K562 (cell line): ENCODE results near the gene SET. TPM values are rescaled to one million over a fixed set of nuclear protein-coding genes. Genes with fewer than 3 reads are reported as not detected.
A peak's percentile ranks its signal among the peaks of the same experiment; 100 is the strongest.

Source experiments
- CCNT2 ChIP-seq: IDR thresholded peaks from 2 replicates; pipeline ENCODE4 v1.6.1; 2011; ENCODE audit warnings: borderline replicate concordance, low read depth, mild to moderate bottlenecking, moderate library complexity, mixed read lengths, low read length; ENCODE audit not compliant: insufficient read length; ENCODE audit errors: extremely low read depth
- CHCHD3 ChIP-seq: fragments of 250-450 bp; sonication (Bioruptor Pico); IDR thresholded peaks from 2 replicates; pipeline ENCODE4 v2.1.2; 2022; ENCODE audit warnings: mild to moderate bottlenecking
- ETV5 ChIP-seq: sonication (generic); formaldehyde crosslinking; IDR thresholded peaks from 2 replicates; pipeline ENCODE4 v1.4.0; 2020; ENCODE audit warnings: low read depth, mild to moderate bottlenecking, missing genetic modification reagents
- MAZ ChIP-seq, 2 experiments: fragments of 450-650 bp in 1 of 2; sonication (generic) in 1 of 2; formaldehyde crosslinking; IDR thresholded peaks in 1 of 2; conservative IDR thresholded peaks in 1 of 2; 2 replicates each; pipeline versions ENCODE4 v1.4.0 to v1.5.0; 2020; ENCODE audit warnings: mild to moderate bottlenecking in 1 of 2, missing genetic modification reagents in 1 of 2
- NR0B1 ChIP-seq: fragments of 450-650 bp; IDR thresholded peaks from one replicate; pipeline ENCODE4 v1.6.1; 2018; ENCODE audit warnings: mild to moderate bottlenecking, moderate library complexity; ENCODE audit not compliant: partially characterized antibody
- NR4A1 ChIP-seq, 2 experiments: fragments of 250-450 bp in 1 of 2; fragments of 450-650 bp in 1 of 2; sonication (Bioruptor Pico) in 1 of 2; IDR thresholded peaks; 2 replicates each; pipeline versions ENCODE4 v1.4.0 to v1.6.1; 2016 to 2020; ENCODE audit warnings: mild to moderate bottlenecking in 2 of 2, missing compliant biosample characterization in 1 of 2, missing genetic modification characterization in 1 of 2, moderate library complexity in 1 of 2
- PHB2 ChIP-seq: fragments of 450-650 bp; IDR thresholded peaks from 2 replicates; pipeline ENCODE4 v1.6.1; 2017; ENCODE audit warnings: low read depth
- RCOR1 ChIP-seq, 2 experiments: IDR thresholded peaks; 2 replicates each; pipeline ENCODE4 v1.6.1; 2012; ENCODE audit warnings: low read depth in 2 of 2, low read length in 2 of 2, borderline replicate concordance in 1 of 2, improper control_type of control experiment in 1 of 2
- polyA plus RNA-seq, 8 experiments: library from polyadenylated mRNA; depleted of rRNA in 4 of 8; stranded (reverse) in 5 of 8; unstranded in 3 of 8; fragments of >200 nt; fragmentation: Nextera tagmentation in 2 of 8; fragmentation: Illumina TruSeq in 1 of 8; extraction: Ambion mirVana in 2 of 8; extraction: Trizol in 1 of 8; gene quantifications; 2 replicates each; pipeline versions ENCODE4 v1.2.1 to v1.2.3, GENCODE V29; 2011 to 2014; ENCODE audit warnings: inconsistent platforms in 1 of 8, missing spikeins in 1 of 8
- total RNA-seq, 7 experiments: library from RNA; depleted of rRNA in 6 of 7; stranded (reverse); fragments of >200 nt in 6 of 7; fragmentation: Illumina TruSeq in 2 of 7; extraction: Trizol in 2 of 7; gene quantifications; 2 replicates each; pipeline versions ENCODE4 v1.2.1 to v1.2.3, GENCODE V29; 2011 to 2021; ENCODE audit warnings: low replicate concordance in 1 of 7
- TF ChIP-seq, protein P1 (sequence below): fragments of 200-800 bp; sonication (Bioruptor generic); IDR thresholded peaks from 2 replicates; pipeline ENCODE4 v1.6.1; 2016; ENCODE audit warnings: missing genetic modification characterization, missing compliant biosample characterization
- TF ChIP-seq, protein P2 (sequence below): sonication (generic); formaldehyde crosslinking; IDR thresholded peaks from 2 replicates; pipeline ENCODE4 v1.8.0; 2022; ENCODE audit warnings: mild to moderate bottlenecking, missing genetic modification reagents
- TF ChIP-seq, protein P3 (sequence below): fragments of 250-450 bp; sonication (Bioruptor Pico); IDR thresholded peaks from 2 replicates; pipeline ENCODE4 v1.9.0; 2021; ENCODE audit warnings: mild to moderate bottlenecking, inconsistent platforms
- TF ChIP-seq, protein P4 (sequence below): sonication (generic); formaldehyde crosslinking; IDR thresholded peaks from 2 replicates; pipeline ENCODE4 v1.8.0; 2022; ENCODE audit warnings: mild to moderate bottlenecking, missing genetic modification reagents

Gene SET
- total and polyA plus RNA-seq, 9 of the 15 experiments (the other 6 are each of a cell fraction or from before 2014, with no cell fraction given): 404 to 1,447 (median 907) TPM

GRCh38 chr9:128689820-128690683 is 1.0 kb downstream of the SET start (continued):
- TF ChIP-seq, protein P1, sequence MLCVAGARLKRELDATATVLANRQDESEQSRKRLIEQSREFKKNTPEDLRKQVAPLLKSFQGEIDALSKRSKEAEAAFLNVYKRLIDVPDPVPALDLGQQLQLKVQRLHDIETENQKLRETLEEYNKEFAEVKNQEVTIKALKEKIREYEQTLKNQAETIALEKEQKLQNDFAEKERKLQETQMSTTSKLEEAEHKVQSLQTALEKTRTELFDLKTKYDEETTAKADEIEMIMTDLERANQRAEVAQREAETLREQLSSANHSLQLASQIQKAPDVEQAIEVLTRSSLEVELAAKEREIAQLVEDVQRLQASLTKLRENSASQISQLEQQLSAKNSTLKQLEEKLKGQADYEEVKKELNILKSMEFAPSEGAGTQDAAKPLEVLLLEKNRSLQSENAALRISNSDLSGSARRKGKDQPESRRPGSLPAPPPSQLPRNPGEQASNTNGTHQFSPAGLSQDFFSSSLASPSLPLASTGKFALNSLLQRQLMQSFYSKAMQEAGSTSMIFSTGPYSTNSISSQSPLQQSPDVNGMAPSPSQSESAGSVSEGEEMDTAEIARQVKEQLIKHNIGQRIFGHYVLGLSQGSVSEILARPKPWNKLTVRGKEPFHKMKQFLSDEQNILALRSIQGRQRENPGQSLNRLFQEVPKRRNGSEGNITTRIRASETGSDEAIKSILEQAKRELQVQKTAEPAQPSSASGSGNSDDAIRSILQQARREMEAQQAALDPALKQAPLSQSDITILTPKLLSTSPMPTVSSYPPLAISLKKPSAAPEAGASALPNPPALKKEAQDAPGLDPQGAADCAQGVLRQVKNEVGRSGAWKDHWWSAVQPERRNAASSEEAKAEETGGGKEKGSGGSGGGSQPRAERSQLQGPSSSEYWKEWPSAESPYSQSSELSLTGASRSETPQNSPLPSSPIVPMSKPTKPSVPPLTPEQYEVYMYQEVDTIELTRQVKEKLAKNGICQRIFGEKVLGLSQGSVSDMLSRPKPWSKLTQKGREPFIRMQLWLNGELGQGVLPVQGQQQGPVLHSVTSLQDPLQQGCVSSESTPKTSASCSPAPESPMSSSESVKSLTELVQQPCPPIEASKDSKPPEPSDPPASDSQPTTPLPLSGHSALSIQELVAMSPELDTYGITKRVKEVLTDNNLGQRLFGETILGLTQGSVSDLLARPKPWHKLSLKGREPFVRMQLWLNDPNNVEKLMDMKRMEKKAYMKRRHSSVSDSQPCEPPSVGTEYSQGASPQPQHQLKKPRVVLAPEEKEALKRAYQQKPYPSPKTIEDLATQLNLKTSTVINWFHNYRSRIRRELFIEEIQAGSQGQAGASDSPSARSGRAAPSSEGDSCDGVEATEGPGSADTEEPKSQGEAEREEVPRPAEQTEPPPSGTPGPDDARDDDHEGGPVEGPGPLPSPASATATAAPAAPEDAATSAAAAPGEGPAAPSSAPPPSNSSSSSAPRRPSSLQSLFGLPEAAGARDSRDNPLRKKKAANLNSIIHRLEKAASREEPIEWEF: no peak
- TF ChIP-seq ETV5 (peak; percentile 57; the same call in 1 of the 2 replicates), NR0B1 (no peak), PHB2 (no peak), CCNT2 (peak; percentile 55), NR4A1 (CRISPR knock-in tag; IDR thresholded peaks at IDR 0.05) (0 out of 2 replicates have a peak, but pooled peaks have one; percentile 15), NR4A1 (tag; IDR thresholded peaks at IDR 0.05) (0 out of 2 replicates have a peak, but pooled peaks have one; percentile 24), RCOR1 (IDR thresholded peaks at IDR 0.05; ENCODE audit: borderline replicate concordance in 1 of 2, low read depth in 2 of 2, low read length in 2 of 2) (no peak), MAZ (CRISPR knock-in tag; conservative IDR thresholded peaks at IDR 0.05 in 1 of 2, IDR thresholded peaks at IDR 0.05 in 1 of 2) (0 out of 4 replicates have a peak, but pooled peaks of 1 of the 2 experiments have one; percentile 41), CHCHD3 (CRISPR knock-in tag) (no peak)
- TF ChIP-seq, protein P2, sequence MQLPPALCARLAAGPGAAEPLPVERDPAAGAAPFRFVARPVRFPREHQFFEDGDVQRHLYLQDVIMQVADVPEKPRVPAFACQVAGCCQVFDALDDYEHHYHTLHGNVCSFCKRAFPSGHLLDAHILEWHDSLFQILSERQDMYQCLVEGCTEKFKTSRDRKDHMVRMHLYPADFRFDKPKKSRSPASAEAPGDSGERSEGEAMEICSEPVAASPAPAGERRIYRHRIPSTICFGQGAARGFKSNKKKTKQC: peak; percentile 82
- TF ChIP-seq, protein P3, sequence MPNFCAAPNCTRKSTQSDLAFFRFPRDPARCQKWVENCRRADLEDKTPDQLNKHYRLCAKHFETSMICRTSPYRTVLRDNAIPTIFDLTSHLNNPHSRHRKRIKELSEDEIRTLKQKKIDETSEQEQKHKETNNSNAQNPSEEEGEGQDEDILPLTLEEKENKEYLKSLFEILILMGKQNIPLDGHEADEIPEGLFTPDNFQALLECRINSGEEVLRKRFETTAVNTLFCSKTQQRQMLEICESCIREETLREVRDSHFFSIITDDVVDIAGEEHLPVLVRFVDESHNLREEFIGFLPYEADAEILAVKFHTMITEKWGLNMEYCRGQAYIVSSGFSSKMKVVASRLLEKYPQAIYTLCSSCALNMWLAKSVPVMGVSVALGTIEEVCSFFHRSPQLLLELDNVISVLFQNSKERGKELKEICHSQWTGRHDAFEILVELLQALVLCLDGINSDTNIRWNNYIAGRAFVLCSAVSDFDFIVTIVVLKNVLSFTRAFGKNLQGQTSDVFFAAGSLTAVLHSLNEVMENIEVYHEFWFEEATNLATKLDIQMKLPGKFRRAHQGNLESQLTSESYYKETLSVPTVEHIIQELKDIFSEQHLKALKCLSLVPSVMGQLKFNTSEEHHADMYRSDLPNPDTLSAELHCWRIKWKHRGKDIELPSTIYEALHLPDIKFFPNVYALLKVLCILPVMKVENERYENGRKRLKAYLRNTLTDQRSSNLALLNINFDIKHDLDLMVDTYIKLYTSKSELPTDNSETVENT (CRISPR knock-in tag): no peak
- TF ChIP-seq, protein P4, sequence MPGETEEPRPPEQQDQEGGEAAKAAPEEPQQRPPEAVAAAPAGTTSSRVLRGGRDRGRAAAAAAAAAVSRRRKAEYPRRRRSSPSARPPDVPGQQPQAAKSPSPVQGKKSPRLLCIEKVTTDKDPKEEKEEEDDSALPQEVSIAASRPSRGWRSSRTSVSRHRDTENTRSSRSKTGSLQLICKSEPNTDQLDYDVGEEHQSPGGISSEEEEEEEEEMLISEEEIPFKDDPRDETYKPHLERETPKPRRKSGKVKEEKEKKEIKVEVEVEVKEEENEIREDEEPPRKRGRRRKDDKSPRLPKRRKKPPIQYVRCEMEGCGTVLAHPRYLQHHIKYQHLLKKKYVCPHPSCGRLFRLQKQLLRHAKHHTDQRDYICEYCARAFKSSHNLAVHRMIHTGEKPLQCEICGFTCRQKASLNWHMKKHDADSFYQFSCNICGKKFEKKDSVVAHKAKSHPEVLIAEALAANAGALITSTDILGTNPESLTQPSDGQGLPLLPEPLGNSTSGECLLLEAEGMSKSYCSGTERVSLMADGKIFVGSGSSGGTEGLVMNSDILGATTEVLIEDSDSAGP: no peak
